Activated naive CD4-positive, alpha-beta T cell treated with anti-CD3 and anti-CD28 coated beads, Interleukin-2, amount 10 ng/mL, durations not matched to agents 7 days and 5 days (primary cell): Measurements from ENCODE around the gene MED4.

ENCODE experiments used
- CTCF ChIA-PET: fragments of 350-600 bp; sonication (Branson Sonifier 250); formaldehyde crosslinking; loops from one replicate; lab custom pipeline; 2021; ENCODE audit warnings: antibody characterized with exemption; lab: Charles Lee
- DNase-seq: peaks from one replicate; pipeline ENCODE4 v3.0.0-alpha.2; 2020
- H3K27ac Mint-ChIP-seq: one replicate; pipeline ENCODE4 v1.8.0; 2021; ENCODE audit warnings: mild to moderate bottlenecking, moderate library complexity, mixed read lengths
- H3K27me3 Mint-ChIP-seq: one replicate; pipeline ENCODE4 v1.8.0; 2021; ENCODE audit warnings: mild to moderate bottlenecking, mixed read lengths
- H3K36me3 Mint-ChIP-seq: one replicate; pipeline ENCODE4 v1.8.0; 2021; ENCODE audit warnings: mixed read lengths
- H3K4me1 Mint-ChIP-seq: one replicate; pipeline ENCODE4 v1.8.0; 2021; ENCODE audit warnings: mixed read lengths
- H3K4me3 Mint-ChIP-seq: one replicate; pipeline ENCODE4 v1.8.0; 2021; ENCODE audit warnings: mild to moderate bottlenecking, moderate library complexity, mixed read lengths
- H3K9me3 Mint-ChIP-seq: one replicate; pipeline ENCODE4 v1.8.0; 2021; ENCODE audit warnings: mixed read lengths

The MED4 gene

GRCh38 chr13:48094781-48095502, at the start of gene MED4:
TSS of gene MED4 (minus strand) at chr13:48095104. CDS start at chr13:48095078, 26 bp downstream.
- CTCF ChIA-PET, result interaction anchor here (0.6 to 2.7 kb wide), 11 partner anchors 13 to 1924 kb away, joined by 3 to 21 read pairs (median 4); partner anchors contain the start of genes ITM2B, NUDT15 and RB1
- H3K27me3 Mint-ChIP-seq, result peaks cover 10% of the 10 kb centered on the region
- peaks cover 37% of the 10 kb centered on the region for H3K4me1 Mint-ChIP-seq
- H3K27ac Mint-ChIP-seq, result peak within 1 kb of the TSS; percentile 87
- H3K4me3 Mint-ChIP-seq, result peak within 1 kb of the TSS; percentile 86
- H3K36me3 Mint-ChIP-seq, result peaks cover 7% of the 10 kb centered on the region
- DNase-seq, result peak; percentile 97
- H3K9me3 Mint-ChIP-seq, result peaks cover 2% of the 10 kb centered on the region

GRCh38 chr13:48144413-48145035, 49.6 kb upstream of the MED4 start:
- Mint-ChIP-seq H3K27me3 (no peaks in the 10 kb centered on the region), H3K4me1 (peaks cover 27% of the 10 kb centered on the region), H3K4me3 (no peak overlapping the region), H3K9me3 (peaks cover 5% of the 10 kb centered on the region), H3K36me3 (peaks cover 14% of the 10 kb centered on the region), H3K27ac (peak overlapping the region; percentile 71)
- no peak for DNase-seq
- CTCF ChIA-PET, result interaction anchor here (0.9 to 1.2 kb wide), 2 partner anchors 11 to 14 kb away, joined by 3 read pairs; no protein-coding TSS in a partner anchor

GRCh38 chr13:48142436-48142835, 47.5 kb upstream of the MED4 start:
- H3K27ac Mint-ChIP-seq, result no peak overlapping the region

GRCh38 chr13:48138270-48138669, 43.4 kb upstream of the MED4 start:
- H3K27me3 Mint-ChIP-seq, result no peaks in the 10 kb centered on the region
- H3K27ac Mint-ChIP-seq, result no peak overlapping the region
- no peak overlapping the region for H3K4me3 Mint-ChIP-seq
- DNase-seq, result no peak
- no peaks in the 10 kb centered on the region for H3K9me3 Mint-ChIP-seq
- CTCF ChIA-PET, result interaction anchor here (0.6 kb wide), 1 partner anchor 56 kb away, joined by 3 read pairs; no protein-coding TSS in a partner anchor
- peaks cover 2% of the 10 kb centered on the region for H3K36me3 Mint-ChIP-seq
- H3K4me1 Mint-ChIP-seq, result no peaks in the 10 kb centered on the region

More at GRCh38 chr13:48142436-48142835, 47.5 kb upstream of the MED4 start:
- Mint-ChIP-seq H3K4me1 (peaks cover 23% of the 10 kb centered on the region), H3K9me3 (peaks cover 5% of the 10 kb centered on the region), H3K4me3 (no peak overlapping the region), H3K27me3 (no peaks in the 10 kb centered on the region), H3K36me3 (peaks cover 14% of the 10 kb centered on the region)
- no peak for DNase-seq
- CTCF ChIA-PET, result no interaction called here

- no peaks in the 10 kb centered on the region for H3K27me3 Mint-ChIP-seq
- H3K27ac Mint-ChIP-seq, result no peak overlapping the region
- DNase-seq, result no peak
- H3K9me3 Mint-ChIP-seq, result no peaks in the 10 kb centered on the region
- no peaks in the 10 kb centered on the region for H3K36me3 Mint-ChIP-seq
- no peak overlapping the region for H3K4me3 Mint-ChIP-seq
- CTCF ChIA-PET, result interaction anchor here (1.2 to 1.7 kb wide), 2 partner anchors 12 to 100 kb away, joined by 3 read pairs; partner anchors contain the start of gene ITM2B
- H3K4me1 Mint-ChIP-seq, result peaks cover 14% of the 10 kb centered on the region
These were observed 38.1 kb upstream of the MED4 start for GRCh38 chr13:48132961-48133360.

- no peak for DNase-seq
- no peaks in the 10 kb centered on the region for H3K36me3 Mint-ChIP-seq
- CTCF ChIA-PET, result interaction anchor here (1.2 kb wide), 1 partner anchor 14 kb away, joined by 3 read pairs; no protein-coding TSS in a partner anchor
- no peaks in the 10 kb centered on the region for H3K9me3 Mint-ChIP-seq
- no peak overlapping the region for H3K27ac Mint-ChIP-seq
- H3K4me3 Mint-ChIP-seq, result no peak overlapping the region
- peaks cover 22% of the 10 kb centered on the region for H3K4me1 Mint-ChIP-seq
- no peaks in the 10 kb centered on the region for H3K27me3 Mint-ChIP-seq
These were observed 36.6 kb upstream of the MED4 start for GRCh38 chr13:48131533-48131932.

GRCh38 chr13:48126944-48127830, 32.3 kb upstream of the MED4 start:
- H3K27me3 Mint-ChIP-seq, result no peaks in the 10 kb centered on the region
- no peaks in the 10 kb centered on the region for H3K9me3 Mint-ChIP-seq
- DNase-seq, result peak; percentile 37
- no peak overlapping the region for H3K4me3 Mint-ChIP-seq
- no peaks in the 10 kb centered on the region for H3K36me3 Mint-ChIP-seq
- CTCF ChIA-PET, result interaction anchor here (0.6 to 2.7 kb wide), 24 partner anchors 8 to 453 kb away, joined by 3 to 21 read pairs (median 4); partner anchors contain the start of genes ITM2B and RB1
- peak overlapping the region; percentile 15 for H3K27ac Mint-ChIP-seq
- peaks cover 31% of the 10 kb centered on the region for H3K4me1 Mint-ChIP-seq

- H3K27ac Mint-ChIP-seq, result no peak overlapping the region
- H3K4me3 Mint-ChIP-seq, result no peak overlapping the region
- no peak for DNase-seq
- H3K36me3 Mint-ChIP-seq, result no peaks in the 10 kb centered on the region
- no peaks in the 10 kb centered on the region for H3K9me3 Mint-ChIP-seq
- CTCF ChIA-PET, result interaction anchor here (0.7 to 2.7 kb wide), 10 partner anchors 11 to 480 kb away, joined by 3 to 21 read pairs (median 4); partner anchors contain the start of genes ITM2B and RB1
- peaks cover 26% of the 10 kb centered on the region for H3K4me1 Mint-ChIP-seq
- H3K27me3 Mint-ChIP-seq, result peaks cover 6% of the 10 kb centered on the region
These were observed 30.9 kb upstream of the MED4 start for GRCh38 chr13:48125794-48126228.

- CTCF ChIA-PET, result interaction anchor here (1.2 to 2.5 kb wide), 3 partner anchors 98 to 111 kb away, joined by 3 to 8 read pairs (median 4); partner anchors contain the start of gene ITM2B
- H3K27me3 Mint-ChIP-seq, result peaks cover 13% of the 10 kb centered on the region
- H3K27ac Mint-ChIP-seq, result no peak overlapping the region
- no peaks in the 10 kb centered on the region for H3K36me3 Mint-ChIP-seq
- peaks cover 18% of the 10 kb centered on the region for H3K4me1 Mint-ChIP-seq
- DNase-seq, result no peak
- no peak overlapping the region for H3K4me3 Mint-ChIP-seq
- no peaks in the 10 kb centered on the region for H3K9me3 Mint-ChIP-seq
These were observed 28.9 kb upstream of the MED4 start for GRCh38 chr13:48123812-48124211.

- Mint-ChIP-seq H3K4me1 (peaks cover 10% of the 10 kb centered on the region), H3K9me3 (no peaks in the 10 kb centered on the region), H3K4me3 (no peak overlapping the region), H3K27ac (no peak overlapping the region), H3K36me3 (no peaks in the 10 kb centered on the region), H3K27me3 (peaks cover 19% of the 10 kb centered on the region)
- no peak for DNase-seq
- CTCF ChIA-PET, result interaction anchor here (0.6 kb wide), 1 partner anchor 34 kb away, joined by 3 read pairs; no protein-coding TSS in a partner anchor
These were observed 26.8 kb upstream of the MED4 start for GRCh38 chr13:48121733-48122132.

- peaks cover 9% of the 10 kb centered on the region for H3K4me1 Mint-ChIP-seq
- CTCF ChIA-PET, result interaction anchor here (1.0 kb wide), 1 partner anchor 26 kb away, joined by 3 read pairs; the partner anchor contains the start of gene MED4
- DNase-seq, result no peak
- no peak overlapping the region for H3K27ac Mint-ChIP-seq
- no peaks in the 10 kb centered on the region for H3K36me3 Mint-ChIP-seq
- H3K9me3 Mint-ChIP-seq, result no peaks in the 10 kb centered on the region
- H3K27me3 Mint-ChIP-seq, result peaks cover 29% of the 10 kb centered on the region
- H3K4me3 Mint-ChIP-seq, result no peak overlapping the region
These were observed 25.3 kb upstream of the MED4 start for GRCh38 chr13:48120241-48120640.

- Mint-ChIP-seq H3K27ac (no peak overlapping the region), H3K4me1 (no peaks in the 10 kb centered on the region), H3K27me3 (peaks cover 29% of the 10 kb centered on the region), H3K4me3 (no peak overlapping the region), H3K36me3 (no peaks in the 10 kb centered on the region), H3K9me3 (no peaks in the 10 kb centered on the region)
- DNase-seq, result no peak
- CTCF ChIA-PET, result interaction anchor here (1.3 kb wide), 1 partner anchor 9 kb away, joined by 3 read pairs; no protein-coding TSS in a partner anchor
These were observed 23.1 kb upstream of the MED4 start for GRCh38 chr13:48118030-48118429.

- Mint-ChIP-seq H3K36me3 (no peaks in the 10 kb centered on the region), H3K4me1 (no peaks in the 10 kb centered on the region), H3K27ac (no peak overlapping the region), H3K4me3 (no peak overlapping the region), H3K27me3 (peaks cover 33% of the 10 kb centered on the region), H3K9me3 (no peaks in the 10 kb centered on the region)
- CTCF ChIA-PET, result no interaction called here
- no peak for DNase-seq
These were observed 21.9 kb upstream of the MED4 start for GRCh38 chr13:48116808-48117207.
